ENCODE data around the gene POT1. TPM values are rescaled to one million over a fixed set of nuclear protein-coding genes. Genes with fewer than 3 reads are reported as not detected.

POT1 gene
- total and polyA plus RNA-seq, 2 of the 4 experiments (the other 2 are of a cell fraction) = 12.7 to 28.5 TPM

DNA sequence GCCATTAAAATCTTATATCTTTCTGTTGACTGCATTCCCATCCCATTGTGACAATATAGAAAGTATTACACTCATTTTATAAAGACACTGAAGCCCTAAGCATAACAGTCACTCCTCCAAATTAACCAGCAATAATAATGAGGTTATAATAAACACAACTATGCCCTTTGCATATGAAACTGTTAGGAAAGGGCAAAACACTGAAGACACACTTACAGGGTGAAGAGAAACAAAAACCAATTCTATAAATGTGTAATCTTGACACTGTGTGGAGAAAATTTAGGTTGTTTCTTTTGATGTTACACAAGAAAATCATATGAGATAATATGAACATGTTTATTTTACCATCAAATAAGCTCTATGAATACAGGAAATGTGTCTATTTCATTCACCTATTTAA, 150.0 kb downstream of the POT1 start:
- H3K27ac ChIP-seq (ENCODE audit: insufficient read depth, low read length) = no peak overlapping the region
- peaks cover 3% of the 10 kb centered on the region for H3K9me1 ChIP-seq (ENCODE audit: insufficient read depth, low read length)
- no peak overlapping the region for H2AFZ ChIP-seq (replicated peaks; ENCODE audit: low read length, poor library complexity)
- BruUV-seq (replicated peaks) = no TSS peak
- no peak overlapping the region for H3K4me3 ChIP-seq (ENCODE audit: insufficient read depth, low read depth, low read length)
- no peak overlapping the region for H2BK120ac ChIP-seq (ENCODE audit: low read depth, low read length)
- dilution Hi-C loops (cut with HindIII; ENCODE audit: low sequenced_read_pairs, unreplicated experiment) (no loop called here), in situ Hi-C loops (cut with MboI; ENCODE audit: low sequenced_read_pairs) (loop anchor here (5.0 kb wide), 1 partner anchor 627 kb away; no protein-coding TSS in a partner anchor), intact Hi-C loops (cut with micrococcal nuclease) (no loop called here)
- H2AK9ac ChIP-seq (replicated peaks; ENCODE audit: low read depth, low read length, poor library complexity) = no peak overlapping the region
- no peak overlapping the region for H3K9ac ChIP-seq (ENCODE audit: low read depth, low read length)
- H3K14ac ChIP-seq (replicated peaks; ENCODE audit: low read depth, low read length) = no peak overlapping the region
- H3K4ac ChIP-seq (ENCODE audit: low read depth, low read length) = no peak overlapping the region
- TF ChIP-seq CHD1 (IDR thresholded peaks at IDR 0.05; ENCODE audit: low read depth, low read length) (no peak), BHLHE40 (IDR thresholded peaks at IDR 0.05; ENCODE audit: low read depth, low read length) (no peak), CEBPB (IDR thresholded peaks at IDR 0.05; ENCODE audit: low read depth, low read length) (no peak), POLR2A (IDR thresholded peaks at IDR 0.05; ENCODE audit: low read depth, low read length) (no peak), FOS (IDR thresholded peaks at IDR 0.05; ENCODE audit: low read depth, low read length) (no peak), MAZ (IDR thresholded peaks at IDR 0.05; ENCODE audit: borderline replicate concordance, low read depth, low read length) (no peak), NFE2L2 (IDR thresholded peaks at IDR 0.05; ENCODE audit: low read depth, low read length) (no peak), RFX5 (IDR thresholded peaks at IDR 0.05; ENCODE audit: low read depth, low read length) (no peak), RCOR1 (IDR thresholded peaks at IDR 0.05; ENCODE audit: insufficient replicate concordance, low read length) (no peak), MAFK (IDR thresholded peaks at IDR 0.05; ENCODE audit: low read depth, low read length) (no peak), RAD21 (IDR thresholded peaks at IDR 0.05; ENCODE audit: low read length) (no peak), MXI1 (IDR thresholded peaks at IDR 0.05; ENCODE audit: borderline replicate concordance, low read depth, low read length) (no peak)
- TF ChIP-seq, protein P1, sequence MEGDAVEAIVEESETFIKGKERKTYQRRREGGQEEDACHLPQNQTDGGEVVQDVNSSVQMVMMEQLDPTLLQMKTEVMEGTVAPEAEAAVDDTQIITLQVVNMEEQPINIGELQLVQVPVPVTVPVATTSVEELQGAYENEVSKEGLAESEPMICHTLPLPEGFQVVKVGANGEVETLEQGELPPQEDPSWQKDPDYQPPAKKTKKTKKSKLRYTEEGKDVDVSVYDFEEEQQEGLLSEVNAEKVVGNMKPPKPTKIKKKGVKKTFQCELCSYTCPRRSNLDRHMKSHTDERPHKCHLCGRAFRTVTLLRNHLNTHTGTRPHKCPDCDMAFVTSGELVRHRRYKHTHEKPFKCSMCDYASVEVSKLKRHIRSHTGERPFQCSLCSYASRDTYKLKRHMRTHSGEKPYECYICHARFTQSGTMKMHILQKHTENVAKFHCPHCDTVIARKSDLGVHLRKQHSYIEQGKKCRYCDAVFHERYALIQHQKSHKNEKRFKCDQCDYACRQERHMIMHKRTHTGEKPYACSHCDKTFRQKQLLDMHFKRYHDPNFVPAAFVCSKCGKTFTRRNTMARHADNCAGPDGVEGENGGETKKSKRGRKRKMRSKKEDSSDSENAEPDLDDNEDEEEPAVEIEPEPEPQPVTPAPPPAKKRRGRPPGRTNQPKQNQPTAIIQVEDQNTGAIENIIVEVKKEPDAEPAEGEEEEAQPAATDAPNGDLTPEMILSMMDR (conservative IDR thresholded peaks at IDR 0.05; ENCODE audit: low read depth, low read length) = no peak
- TF ChIP-seq, protein P2, sequence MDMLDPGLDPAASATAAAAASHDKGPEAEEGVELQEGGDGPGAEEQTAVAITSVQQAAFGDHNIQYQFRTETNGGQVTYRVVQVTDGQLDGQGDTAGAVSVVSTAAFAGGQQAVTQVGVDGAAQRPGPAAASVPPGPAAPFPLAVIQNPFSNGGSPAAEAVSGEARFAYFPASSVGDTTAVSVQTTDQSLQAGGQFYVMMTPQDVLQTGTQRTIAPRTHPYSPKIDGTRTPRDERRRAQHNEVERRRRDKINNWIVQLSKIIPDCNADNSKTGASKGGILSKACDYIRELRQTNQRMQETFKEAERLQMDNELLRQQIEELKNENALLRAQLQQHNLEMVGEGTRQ (IDR thresholded peaks at IDR 0.05; ENCODE audit: low read depth, low read length) = no peak
- TF ChIP-seq, protein P3, sequence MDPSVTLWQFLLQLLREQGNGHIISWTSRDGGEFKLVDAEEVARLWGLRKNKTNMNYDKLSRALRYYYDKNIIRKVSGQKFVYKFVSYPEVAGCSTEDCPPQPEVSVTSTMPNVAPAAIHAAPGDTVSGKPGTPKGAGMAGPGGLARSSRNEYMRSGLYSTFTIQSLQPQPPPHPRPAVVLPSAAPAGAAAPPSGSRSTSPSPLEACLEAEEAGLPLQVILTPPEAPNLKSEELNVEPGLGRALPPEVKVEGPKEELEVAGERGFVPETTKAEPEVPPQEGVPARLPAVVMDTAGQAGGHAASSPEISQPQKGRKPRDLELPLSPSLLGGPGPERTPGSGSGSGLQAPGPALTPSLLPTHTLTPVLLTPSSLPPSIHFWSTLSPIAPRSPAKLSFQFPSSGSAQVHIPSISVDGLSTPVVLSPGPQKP (IDR thresholded peaks at IDR 0.05; ENCODE audit: borderline replicate concordance, low read depth, low read length) = no peak
- DNase-seq (no peak), ATAC-seq (ENCODE audit: low read depth) (no peak)
- POLR2A ChIA-PET (ENCODE audit: unreplicated experiment) = no interaction called here
- no peak overlapping the region for H3K56ac ChIP-seq (ENCODE audit: extremely low read depth, insufficient read depth, low read length)
- no peak overlapping the region for H2BK5ac ChIP-seq (ENCODE audit: low read depth, low read length, poor library complexity, severe bottlenecking)
- no peak overlapping the region for H2AK5ac ChIP-seq (ENCODE audit: low read depth, low read length)
- H4K91ac ChIP-seq (ENCODE audit: insufficient read depth, low read depth, low read length) = no peak overlapping the region
- H2BK15ac ChIP-seq (ENCODE audit: low read depth, low read length) = no peak overlapping the region
- H3K27me3 ChIP-seq (ENCODE audit: control insufficient read depth, insufficient read depth, low read length) = no peaks in the 10 kb centered on the region
- H3K36me3 ChIP-seq (ENCODE audit: control insufficient read depth, insufficient read depth, low read length) = no peaks in the 10 kb centered on the region
- H2BK20ac ChIP-seq (ENCODE audit: low read depth, low read length) = no peak overlapping the region
- peaks cover 3% of the 10 kb centered on the region; the same call in 1 of the 2 replicates for H3K4me1 ChIP-seq (ENCODE audit: control insufficient read depth, insufficient read depth, low read length)
- H4K8ac ChIP-seq (ENCODE audit: low read depth in 2 of 2, low read length in 2 of 2) = no peak overlapping the region
- H4K20me1 ChIP-seq (ENCODE audit: insufficient read depth, low read length) = no peaks in the 10 kb centered on the region
- no peak overlapping the region for H3K23ac ChIP-seq (ENCODE audit: low read depth, low read length)
- no peaks in the 10 kb centered on the region for H3K79me1 ChIP-seq (ENCODE audit: low read depth in 1 of 2, low read length in 2 of 2)
- no peaks in the 10 kb centered on the region for H3K9me3 ChIP-seq (ENCODE audit: control insufficient read depth, insufficient read depth, low read length)
- H4K5ac ChIP-seq (ENCODE audit: low read depth, low read length) = no peak overlapping the region
- CTCF ChIA-PET = interaction anchor here (0.6 to 1.3 kb wide), 2 partner anchors 14 to 462 kb away, joined by 3 to 4 read pairs; partner anchors contain the start of gene GPR37
- no peak overlapping the region for H3K4me2 ChIP-seq (ENCODE audit: low read depth, low read length)
- H3K18ac ChIP-seq (ENCODE audit: low read depth, low read length) = no peak overlapping the region

All from IMR-90 (cell line).